Progenitor cell of endocrine pancreas (in vitro differentiated cells): ENCODE data around the gene ZNF248. TPM values are rescaled to one million over a fixed set of nuclear protein-coding genes. Genes with fewer than 3 reads are reported as not detected.

Experiments
- DNase-seq: peaks from one replicate; pipeline ENCODE4 v3.0.0; 2021; ENCODE audit warnings: low spot score; ENCODE audit not compliant: unreplicated experiment
- H3K27ac Mint-ChIP-seq: 2 replicates; pipeline ENCODE4 v1.8.0; 2021; ENCODE audit warnings: mild to moderate bottlenecking, moderate library complexity, mixed read lengths
- H3K27me3 Mint-ChIP-seq: 2 replicates; pipeline ENCODE4 v1.8.0; 2021; ENCODE audit warnings: mixed read lengths
- H3K36me3 Mint-ChIP-seq: 2 replicates; pipeline ENCODE4 v1.8.0; 2022; ENCODE audit warnings: mixed read lengths; ENCODE audit not compliant: insufficient read depth
- H3K4me1 Mint-ChIP-seq: 2 replicates; pipeline ENCODE4 v1.8.0; 2021; ENCODE audit warnings: low read depth, mixed read lengths
- H3K4me3 Mint-ChIP-seq: 2 replicates; pipeline ENCODE4 v1.8.0; 2021; ENCODE audit warnings: low read depth, mild to moderate bottlenecking, moderate library complexity, mixed read lengths
- H3K9me3 Mint-ChIP-seq: 2 replicates; pipeline ENCODE4 v1.8.0; 2021; ENCODE audit warnings: low read depth, mixed read lengths
- total RNA-seq: library from RNA; stranded (reverse); gene quantifications from 2 replicates; pipeline ENCODE4 v1.2.1, GENCODE V29; 2021
- TF ChIP-seq, protein P1 (sequence below): fragments of 200-600 bp; sonication (generic); IDR thresholded peaks from one replicate; pipeline ENCODE4 v1.5.0; 2021; ENCODE audit warnings: antibody characterized with exemption, mild to moderate bottlenecking; ENCODE audit not compliant: unreplicated experiment

The ZNF248 gene
- total RNA-seq, 1 donor from 2014 or later: 12.9 TPM

DNA sequence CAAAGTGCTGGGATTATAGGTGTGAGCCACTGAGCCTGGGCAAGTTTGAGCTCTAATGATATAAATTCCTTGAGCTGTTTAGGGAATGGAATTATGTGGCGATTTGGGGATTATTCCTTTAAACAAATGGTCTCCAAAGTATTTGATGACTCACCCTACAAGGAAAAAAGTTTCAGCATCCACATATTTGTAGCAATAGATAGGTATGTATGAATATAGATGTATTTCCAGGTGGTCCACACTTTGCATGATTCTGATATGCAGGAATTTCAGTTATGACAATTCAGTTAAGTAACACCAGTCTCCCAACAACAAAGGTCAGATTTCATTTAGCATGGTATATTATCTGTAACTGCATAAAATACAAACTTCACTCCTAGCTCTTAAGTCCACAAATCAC is 92.2 kb downstream of the ZNF248 start:
- Mint-ChIP-seq H3K4me1 (no peaks in the 10 kb centered on the region), H3K36me3 (peaks cover 9% of the 10 kb centered on the region)

DNA sequence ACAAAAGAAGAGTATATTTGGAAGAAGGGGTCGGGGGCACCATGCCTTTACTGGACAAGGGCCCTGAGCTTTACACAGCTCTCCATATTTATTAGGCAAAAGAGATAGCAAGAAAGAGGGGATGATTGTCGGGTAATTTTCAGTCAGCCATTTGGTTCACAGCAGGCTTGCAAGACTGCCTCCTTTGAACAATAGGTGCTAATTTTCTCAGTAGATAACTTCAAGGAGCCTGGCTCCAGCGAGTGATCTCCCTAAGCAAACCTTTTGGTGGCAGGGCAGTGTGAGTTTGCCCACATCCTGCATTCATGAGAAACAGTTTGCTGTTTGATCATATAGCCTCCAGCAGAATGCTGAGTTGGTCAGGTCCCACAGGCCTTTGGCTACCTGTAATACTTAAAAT is 94.3 kb downstream of the ZNF248 start:
- no peak for DNase-seq
- TF ChIP-seq, protein P1, sequence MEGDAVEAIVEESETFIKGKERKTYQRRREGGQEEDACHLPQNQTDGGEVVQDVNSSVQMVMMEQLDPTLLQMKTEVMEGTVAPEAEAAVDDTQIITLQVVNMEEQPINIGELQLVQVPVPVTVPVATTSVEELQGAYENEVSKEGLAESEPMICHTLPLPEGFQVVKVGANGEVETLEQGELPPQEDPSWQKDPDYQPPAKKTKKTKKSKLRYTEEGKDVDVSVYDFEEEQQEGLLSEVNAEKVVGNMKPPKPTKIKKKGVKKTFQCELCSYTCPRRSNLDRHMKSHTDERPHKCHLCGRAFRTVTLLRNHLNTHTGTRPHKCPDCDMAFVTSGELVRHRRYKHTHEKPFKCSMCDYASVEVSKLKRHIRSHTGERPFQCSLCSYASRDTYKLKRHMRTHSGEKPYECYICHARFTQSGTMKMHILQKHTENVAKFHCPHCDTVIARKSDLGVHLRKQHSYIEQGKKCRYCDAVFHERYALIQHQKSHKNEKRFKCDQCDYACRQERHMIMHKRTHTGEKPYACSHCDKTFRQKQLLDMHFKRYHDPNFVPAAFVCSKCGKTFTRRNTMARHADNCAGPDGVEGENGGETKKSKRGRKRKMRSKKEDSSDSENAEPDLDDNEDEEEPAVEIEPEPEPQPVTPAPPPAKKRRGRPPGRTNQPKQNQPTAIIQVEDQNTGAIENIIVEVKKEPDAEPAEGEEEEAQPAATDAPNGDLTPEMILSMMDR: no peak
- H3K27ac Mint-ChIP-seq: no peak overlapping the region
- H3K9me3 Mint-ChIP-seq: peaks cover 56% of the 10 kb centered on the region
- peaks cover 6% of the 10 kb centered on the region for H3K36me3 Mint-ChIP-seq
- no peak overlapping the region for H3K4me3 Mint-ChIP-seq
- no peaks in the 10 kb centered on the region for H3K27me3 Mint-ChIP-seq
- H3K4me1 Mint-ChIP-seq: no peaks in the 10 kb centered on the region

More for the DNA sequence above, 92.2 kb downstream of the ZNF248 start:
- peaks cover 55% of the 10 kb centered on the region for H3K9me3 Mint-ChIP-seq
- no peak overlapping the region for H3K27ac Mint-ChIP-seq
- TF ChIP-seq, protein P1: no peak
- no peak overlapping the region for H3K4me3 Mint-ChIP-seq
- H3K27me3 Mint-ChIP-seq: no peaks in the 10 kb centered on the region
- DNase-seq: no peak

DNA sequence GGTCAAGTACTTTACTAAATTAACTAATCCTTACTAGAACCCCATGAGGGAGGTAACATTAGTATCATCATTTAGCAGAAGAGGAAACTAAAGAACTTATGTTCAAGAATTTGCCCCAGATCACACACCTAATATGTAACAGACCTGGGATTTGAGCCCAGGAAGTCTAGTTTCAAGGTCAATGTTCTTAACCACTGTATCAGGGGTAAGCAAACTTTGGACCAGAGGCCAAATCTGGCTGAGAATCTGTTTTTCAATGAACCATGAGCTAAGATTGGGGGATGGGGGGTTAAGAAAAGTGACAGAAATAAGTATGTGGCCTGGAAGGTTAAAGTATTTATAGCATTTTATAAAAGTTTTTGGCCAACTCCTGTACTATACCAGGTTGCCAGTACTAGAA is 95.1 kb downstream of the ZNF248 start:
- H3K27ac Mint-ChIP-seq: no peak overlapping the region
- DNase-seq: no peak
- H3K27me3 Mint-ChIP-seq: no peaks in the 10 kb centered on the region
- H3K4me3 Mint-ChIP-seq: no peak overlapping the region
- H3K9me3 Mint-ChIP-seq: peaks cover 55% of the 10 kb centered on the region
- no peaks in the 10 kb centered on the region for H3K4me1 Mint-ChIP-seq
- TF ChIP-seq, protein P1: no peak
- peaks cover 5% of the 10 kb centered on the region for H3K36me3 Mint-ChIP-seq

DNA sequence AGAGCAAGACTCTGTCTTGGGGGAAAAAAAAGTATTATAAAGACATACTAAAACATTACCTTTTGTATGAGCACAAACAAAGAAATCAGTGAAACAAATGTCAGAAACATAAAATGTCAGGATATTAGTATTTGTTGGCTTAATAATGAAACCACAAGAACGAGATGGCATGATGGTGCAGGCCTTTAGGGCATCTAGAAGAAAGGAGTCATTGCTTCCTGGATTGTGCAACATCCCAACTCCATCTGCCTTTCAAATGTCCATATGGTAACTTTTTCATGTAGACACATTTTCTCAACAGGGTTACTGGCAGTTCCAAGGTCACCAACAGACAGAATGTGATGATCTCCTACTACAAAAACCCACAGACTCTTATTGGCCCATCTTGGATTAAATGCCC is 96.6 kb downstream of the ZNF248 start:
- no peak for DNase-seq
- TF ChIP-seq, protein P1: no peak
- Mint-ChIP-seq H3K27me3 (no peaks in the 10 kb centered on the region), H3K4me3 (no peak overlapping the region), H3K36me3 (peaks cover 5% of the 10 kb centered on the region), H3K27ac (no peak overlapping the region), H3K4me1 (no peaks in the 10 kb centered on the region), H3K9me3 (peaks cover 55% of the 10 kb centered on the region)

DNA sequence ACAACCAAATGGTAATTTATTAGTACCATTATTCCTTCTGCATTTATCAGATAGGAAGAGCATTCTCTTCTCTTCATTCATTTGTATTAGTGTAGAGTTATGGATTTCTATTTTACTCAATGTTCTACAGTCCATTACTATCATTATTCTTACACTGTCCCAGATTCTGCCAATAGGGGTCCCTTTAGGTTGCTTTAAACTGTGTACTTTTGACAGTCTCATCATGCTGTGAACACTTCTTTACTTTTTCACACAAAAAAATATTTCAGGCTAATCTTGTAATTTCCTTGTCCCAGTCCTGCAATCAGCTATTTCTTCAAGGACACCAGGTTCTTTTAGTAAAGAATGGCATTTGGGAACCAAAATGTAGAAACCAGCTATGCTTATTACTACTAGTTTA is 99.3 kb downstream of the ZNF248 start:
- no peak for DNase-seq
- Mint-ChIP-seq H3K27me3 (no peaks in the 10 kb centered on the region), H3K36me3 (peaks cover 2% of the 10 kb centered on the region), H3K27ac (no peak overlapping the region), H3K4me1 (no peaks in the 10 kb centered on the region), H3K4me3 (no peak overlapping the region), H3K9me3 (peaks cover 46% of the 10 kb centered on the region)
- TF ChIP-seq, protein P1: no peak
